MM.1S (cell line): ENCODE data around the gene ZNF835.

Experiments
- EZH2phosphoT487 ChIP-seq: fragments of 300-600 bp; sonication (generic); IDR thresholded peaks from 2 replicates; pipeline ENCODE4 v1.6.1; 2018; ENCODE audit warnings: antibody characterized with exemption, low read length
- TF ChIP-seq, protein P1 (sequence below): fragments of 300-600 bp; sonication (generic); IDR thresholded peaks from 2 replicates; pipeline ENCODE4 v1.5.1; 2016; ENCODE audit warnings: antibody characterized with exemption, low read length, mixed read lengths

DNA sequence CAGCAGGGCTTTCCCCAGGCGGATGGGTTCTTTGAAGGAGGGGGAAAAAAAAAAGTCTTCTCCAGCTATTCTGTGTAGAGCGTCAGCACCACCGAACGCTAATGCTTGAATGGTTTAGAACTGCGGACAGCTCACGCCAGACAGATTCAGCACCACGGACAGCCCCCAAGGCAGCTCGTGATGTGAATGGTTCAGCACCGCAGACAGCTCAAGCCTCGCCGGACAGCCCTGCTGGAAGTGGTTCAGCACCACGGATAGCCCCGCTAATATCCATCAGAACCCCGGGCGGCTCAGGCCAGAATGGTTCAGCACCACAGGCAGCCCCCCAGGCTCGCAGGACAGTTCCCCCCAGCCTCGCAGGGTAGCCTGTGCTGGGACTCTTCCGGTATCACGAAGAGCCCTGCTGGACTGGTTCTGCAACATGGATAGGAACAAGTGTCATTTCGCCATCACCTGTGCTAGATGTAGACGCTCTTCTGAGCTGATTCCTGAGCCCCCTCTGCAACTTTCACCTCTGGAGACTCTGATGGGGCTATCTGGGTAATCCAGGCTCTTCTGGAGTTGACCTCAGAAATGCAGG, 33.5 kb downstream of the ZNF835 start:
- TF ChIP-seq, protein P1, sequence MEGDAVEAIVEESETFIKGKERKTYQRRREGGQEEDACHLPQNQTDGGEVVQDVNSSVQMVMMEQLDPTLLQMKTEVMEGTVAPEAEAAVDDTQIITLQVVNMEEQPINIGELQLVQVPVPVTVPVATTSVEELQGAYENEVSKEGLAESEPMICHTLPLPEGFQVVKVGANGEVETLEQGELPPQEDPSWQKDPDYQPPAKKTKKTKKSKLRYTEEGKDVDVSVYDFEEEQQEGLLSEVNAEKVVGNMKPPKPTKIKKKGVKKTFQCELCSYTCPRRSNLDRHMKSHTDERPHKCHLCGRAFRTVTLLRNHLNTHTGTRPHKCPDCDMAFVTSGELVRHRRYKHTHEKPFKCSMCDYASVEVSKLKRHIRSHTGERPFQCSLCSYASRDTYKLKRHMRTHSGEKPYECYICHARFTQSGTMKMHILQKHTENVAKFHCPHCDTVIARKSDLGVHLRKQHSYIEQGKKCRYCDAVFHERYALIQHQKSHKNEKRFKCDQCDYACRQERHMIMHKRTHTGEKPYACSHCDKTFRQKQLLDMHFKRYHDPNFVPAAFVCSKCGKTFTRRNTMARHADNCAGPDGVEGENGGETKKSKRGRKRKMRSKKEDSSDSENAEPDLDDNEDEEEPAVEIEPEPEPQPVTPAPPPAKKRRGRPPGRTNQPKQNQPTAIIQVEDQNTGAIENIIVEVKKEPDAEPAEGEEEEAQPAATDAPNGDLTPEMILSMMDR = no peak
- TF ChIP-seq EZH2phosphoT487 = no peak
